ENCODE measurements around the gene ERCC6L2. TPM values are rescaled to one million over a fixed set of nuclear protein-coding genes. Genes with fewer than 3 reads are reported as not detected.

Gene ERCC6L2
- total and polyA plus RNA-seq, 9 of the 15 experiments (the other 6 are each of a cell fraction or from before 2014, with no cell fraction given): 7.8 to 42.8 (median 23.6) TPM

DNA sequence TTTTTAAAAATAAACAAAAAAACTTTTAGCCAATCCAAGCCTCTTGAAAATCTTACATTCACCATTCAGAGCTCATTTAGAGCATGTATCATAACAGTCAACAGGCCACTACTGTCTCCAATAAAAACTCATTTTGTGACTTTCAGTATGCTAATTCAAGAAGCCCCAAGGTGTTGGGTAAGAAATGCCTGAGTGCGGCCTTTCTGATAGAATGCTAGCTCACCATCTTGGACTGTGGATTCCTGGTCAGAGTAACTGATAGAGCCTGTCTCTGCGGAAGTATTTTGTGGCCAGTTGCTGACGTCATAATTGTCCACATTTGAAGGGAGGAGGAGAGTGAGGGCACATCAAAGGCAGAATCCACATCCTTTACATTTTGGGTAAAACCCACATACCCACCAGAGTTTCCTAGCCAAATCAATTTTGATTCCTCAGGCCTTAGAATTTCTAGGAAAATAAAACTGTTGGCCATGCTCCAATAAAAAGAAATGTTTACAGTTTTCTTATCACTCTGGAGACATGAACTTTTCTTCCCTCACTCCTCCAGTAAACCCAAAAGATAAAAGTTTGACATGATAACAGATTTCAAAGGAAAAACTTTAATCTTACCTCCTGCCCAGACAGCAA, 41.1 kb upstream of the ERCC6L2 start (continued):
- TF ChIP-seq, protein P1, sequence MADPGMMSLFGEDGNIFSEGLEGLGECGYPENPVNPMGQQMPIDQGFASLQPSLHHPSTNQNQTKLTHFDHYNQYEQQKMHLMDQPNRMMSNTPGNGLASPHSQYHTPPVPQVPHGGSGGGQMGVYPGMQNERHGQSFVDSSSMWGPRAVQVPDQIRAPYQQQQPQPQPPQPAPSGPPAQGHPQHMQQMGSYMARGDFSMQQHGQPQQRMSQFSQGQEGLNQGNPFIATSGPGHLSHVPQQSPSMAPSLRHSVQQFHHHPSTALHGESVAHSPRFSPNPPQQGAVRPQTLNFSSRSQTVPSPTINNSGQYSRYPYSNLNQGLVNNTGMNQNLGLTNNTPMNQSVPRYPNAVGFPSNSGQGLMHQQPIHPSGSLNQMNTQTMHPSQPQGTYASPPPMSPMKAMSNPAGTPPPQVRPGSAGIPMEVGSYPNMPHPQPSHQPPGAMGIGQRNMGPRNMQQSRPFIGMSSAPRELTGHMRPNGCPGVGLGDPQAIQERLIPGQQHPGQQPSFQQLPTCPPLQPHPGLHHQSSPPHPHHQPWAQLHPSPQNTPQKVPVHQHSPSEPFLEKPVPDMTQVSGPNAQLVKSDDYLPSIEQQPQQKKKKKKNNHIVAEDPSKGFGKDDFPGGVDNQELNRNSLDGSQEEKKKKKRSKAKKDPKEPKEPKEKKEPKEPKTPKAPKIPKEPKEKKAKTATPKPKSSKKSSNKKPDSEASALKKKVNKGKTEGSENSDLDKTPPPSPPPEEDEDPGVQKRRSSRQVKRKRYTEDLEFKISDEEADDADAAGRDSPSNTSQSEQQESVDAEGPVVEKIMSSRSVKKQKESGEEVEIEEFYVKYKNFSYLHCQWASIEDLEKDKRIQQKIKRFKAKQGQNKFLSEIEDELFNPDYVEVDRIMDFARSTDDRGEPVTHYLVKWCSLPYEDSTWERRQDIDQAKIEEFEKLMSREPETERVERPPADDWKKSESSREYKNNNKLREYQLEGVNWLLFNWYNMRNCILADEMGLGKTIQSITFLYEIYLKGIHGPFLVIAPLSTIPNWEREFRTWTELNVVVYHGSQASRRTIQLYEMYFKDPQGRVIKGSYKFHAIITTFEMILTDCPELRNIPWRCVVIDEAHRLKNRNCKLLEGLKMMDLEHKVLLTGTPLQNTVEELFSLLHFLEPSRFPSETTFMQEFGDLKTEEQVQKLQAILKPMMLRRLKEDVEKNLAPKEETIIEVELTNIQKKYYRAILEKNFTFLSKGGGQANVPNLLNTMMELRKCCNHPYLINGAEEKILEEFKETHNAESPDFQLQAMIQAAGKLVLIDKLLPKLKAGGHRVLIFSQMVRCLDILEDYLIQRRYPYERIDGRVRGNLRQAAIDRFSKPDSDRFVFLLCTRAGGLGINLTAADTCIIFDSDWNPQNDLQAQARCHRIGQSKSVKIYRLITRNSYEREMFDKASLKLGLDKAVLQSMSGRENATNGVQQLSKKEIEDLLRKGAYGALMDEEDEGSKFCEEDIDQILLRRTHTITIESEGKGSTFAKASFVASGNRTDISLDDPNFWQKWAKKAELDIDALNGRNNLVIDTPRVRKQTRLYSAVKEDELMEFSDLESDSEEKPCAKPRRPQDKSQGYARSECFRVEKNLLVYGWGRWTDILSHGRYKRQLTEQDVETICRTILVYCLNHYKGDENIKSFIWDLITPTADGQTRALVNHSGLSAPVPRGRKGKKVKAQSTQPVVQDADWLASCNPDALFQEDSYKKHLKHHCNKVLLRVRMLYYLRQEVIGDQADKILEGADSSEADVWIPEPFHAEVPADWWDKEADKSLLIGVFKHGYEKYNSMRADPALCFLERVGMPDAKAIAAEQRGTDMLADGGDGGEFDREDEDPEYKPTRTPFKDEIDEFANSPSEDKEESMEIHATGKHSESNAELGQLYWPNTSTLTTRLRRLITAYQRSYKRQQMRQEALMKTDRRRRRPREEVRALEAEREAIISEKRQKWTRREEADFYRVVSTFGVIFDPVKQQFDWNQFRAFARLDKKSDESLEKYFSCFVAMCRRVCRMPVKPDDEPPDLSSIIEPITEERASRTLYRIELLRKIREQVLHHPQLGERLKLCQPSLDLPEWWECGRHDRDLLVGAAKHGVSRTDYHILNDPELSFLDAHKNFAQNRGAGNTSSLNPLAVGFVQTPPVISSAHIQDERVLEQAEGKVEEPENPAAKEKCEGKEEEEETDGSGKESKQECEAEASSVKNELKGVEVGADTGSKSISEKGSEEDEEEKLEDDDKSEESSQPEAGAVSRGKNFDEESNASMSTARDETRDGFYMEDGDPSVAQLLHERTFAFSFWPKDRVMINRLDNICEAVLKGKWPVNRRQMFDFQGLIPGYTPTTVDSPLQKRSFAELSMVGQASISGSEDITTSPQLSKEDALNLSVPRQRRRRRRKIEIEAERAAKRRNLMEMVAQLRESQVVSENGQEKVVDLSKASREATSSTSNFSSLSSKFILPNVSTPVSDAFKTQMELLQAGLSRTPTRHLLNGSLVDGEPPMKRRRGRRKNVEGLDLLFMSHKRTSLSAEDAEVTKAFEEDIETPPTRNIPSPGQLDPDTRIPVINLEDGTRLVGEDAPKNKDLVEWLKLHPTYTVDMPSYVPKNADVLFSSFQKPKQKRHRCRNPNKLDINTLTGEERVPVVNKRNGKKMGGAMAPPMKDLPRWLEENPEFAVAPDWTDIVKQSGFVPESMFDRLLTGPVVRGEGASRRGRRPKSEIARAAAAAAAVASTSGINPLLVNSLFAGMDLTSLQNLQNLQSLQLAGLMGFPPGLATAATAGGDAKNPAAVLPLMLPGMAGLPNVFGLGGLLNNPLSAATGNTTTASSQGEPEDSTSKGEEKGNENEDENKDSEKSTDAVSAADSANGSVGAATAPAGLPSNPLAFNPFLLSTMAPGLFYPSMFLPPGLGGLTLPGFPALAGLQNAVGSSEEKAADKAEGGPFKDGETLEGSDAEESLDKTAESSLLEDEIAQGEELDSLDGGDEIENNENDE (IDR thresholded peaks at IDR 0.05; ENCODE audit: low read depth, low read length): no peak
- TF ChIP-seq ZNF778 (CRISPR knock-in tag; IDR thresholded peaks at IDR 0.05): no peak
- TF ChIP-seq TCF7L2 (IDR thresholded peaks at IDR 0.05; ENCODE audit: low read depth, low read length): no peak
- no peak for TF ChIP-seq OTX1 (CRISPR knock-in tag; IDR thresholded peaks at IDR 0.05)
- no peak for TF ChIP-seq ARID2 (IDR thresholded peaks at IDR 0.05)
- no peak for TF ChIP-seq TAF15 (IDR thresholded peaks at IDR 0.05; ENCODE audit: low read depth, low read length)
- TF ChIP-seq, protein P2, sequence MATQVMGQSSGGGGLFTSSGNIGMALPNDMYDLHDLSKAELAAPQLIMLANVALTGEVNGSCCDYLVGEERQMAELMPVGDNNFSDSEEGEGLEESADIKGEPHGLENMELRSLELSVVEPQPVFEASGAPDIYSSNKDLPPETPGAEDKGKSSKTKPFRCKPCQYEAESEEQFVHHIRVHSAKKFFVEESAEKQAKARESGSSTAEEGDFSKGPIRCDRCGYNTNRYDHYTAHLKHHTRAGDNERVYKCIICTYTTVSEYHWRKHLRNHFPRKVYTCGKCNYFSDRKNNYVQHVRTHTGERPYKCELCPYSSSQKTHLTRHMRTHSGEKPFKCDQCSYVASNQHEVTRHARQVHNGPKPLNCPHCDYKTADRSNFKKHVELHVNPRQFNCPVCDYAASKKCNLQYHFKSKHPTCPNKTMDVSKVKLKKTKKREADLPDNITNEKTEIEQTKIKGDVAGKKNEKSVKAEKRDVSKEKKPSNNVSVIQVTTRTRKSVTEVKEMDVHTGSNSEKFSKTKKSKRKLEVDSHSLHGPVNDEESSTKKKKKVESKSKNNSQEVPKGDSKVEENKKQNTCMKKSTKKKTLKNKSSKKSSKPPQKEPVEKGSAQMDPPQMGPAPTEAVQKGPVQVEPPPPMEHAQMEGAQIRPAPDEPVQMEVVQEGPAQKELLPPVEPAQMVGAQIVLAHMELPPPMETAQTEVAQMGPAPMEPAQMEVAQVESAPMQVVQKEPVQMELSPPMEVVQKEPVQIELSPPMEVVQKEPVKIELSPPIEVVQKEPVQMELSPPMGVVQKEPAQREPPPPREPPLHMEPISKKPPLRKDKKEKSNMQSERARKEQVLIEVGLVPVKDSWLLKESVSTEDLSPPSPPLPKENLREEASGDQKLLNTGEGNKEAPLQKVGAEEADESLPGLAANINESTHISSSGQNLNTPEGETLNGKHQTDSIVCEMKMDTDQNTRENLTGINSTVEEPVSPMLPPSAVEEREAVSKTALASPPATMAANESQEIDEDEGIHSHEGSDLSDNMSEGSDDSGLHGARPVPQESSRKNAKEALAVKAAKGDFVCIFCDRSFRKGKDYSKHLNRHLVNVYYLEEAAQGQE (IDR thresholded peaks at IDR 0.05; ENCODE audit: borderline replicate concordance): no peak
- TF ChIP-seq, protein P2 (CRISPR knock-in tag; IDR thresholded peaks at IDR 0.05; ENCODE audit: low read depth): no peak
- TF ChIP-seq SIRT6 (IDR thresholded peaks at IDR 0.05; ENCODE audit: low read depth, low read length): no peak

Measured in K562 (cell line).